Measurements from ENCODE around the gene CAMK2D. TPM values are rescaled to one million over a fixed set of nuclear protein-coding genes. Genes with fewer than 3 reads are reported as not detected.

Gene CAMK2D
- total RNA-seq, 1 experiment from 2014 or later = 35.8 TPM

DNA sequence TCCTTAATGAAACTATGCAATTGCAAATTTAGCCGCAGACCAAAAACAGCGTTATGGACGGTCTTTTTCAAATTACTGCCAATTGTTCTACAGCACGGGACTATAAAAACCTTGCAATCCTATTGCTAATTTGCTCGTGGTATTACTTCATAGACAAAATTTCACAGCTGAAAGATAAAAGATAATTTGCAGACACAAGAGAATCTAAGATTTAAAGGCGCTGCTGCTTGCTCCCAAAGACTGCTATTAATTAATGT lies 1.4 kb upstream of the CAMK2D start:
- Histone ChIP-seq H3K4me1 (ENCODE audit: insufficient read depth, low read length, poor library complexity, severe bottlenecking) (peaks cover 24% of the 10 kb centered on the region), H3K36me3 (ENCODE audit: insufficient read depth, low read length, poor library complexity, severe bottlenecking) (no peaks in the 10 kb centered on the region), H3K27me3 (replicated peaks; ENCODE audit: insufficient read depth, low read depth, low read length, poor library complexity) (no peaks in the 10 kb centered on the region), H3K4me3 (ENCODE audit: low read depth, low read length, poor library complexity, severe bottlenecking) (peak overlapping the region; percentile 84), H3K27ac (ENCODE audit: low read depth, low read length, poor library complexity, severe bottlenecking) (peak overlapping the region; percentile 99), H3K9me3 (ENCODE audit: low read depth, low read length, poor library complexity, severe bottlenecking) (no peaks in the 10 kb centered on the region)
- no peak for DNase-seq (ENCODE audit: low spot score)
- TF ChIP-seq CTCF (conservative IDR thresholded peaks at IDR 0.05; ENCODE audit: low read depth, low read length) (no peak), EZH2 (IDR thresholded peaks at IDR 0.05; ENCODE audit: borderline replicate concordance, low read depth, low read length, poor library complexity, severe bottlenecking) (no peak)
- TSS peak; percentile 99 for BruUV-seq (replicated peaks)
- CTCF ChIA-PET = no interaction called here
- POLR2A ChIA-PET (ENCODE audit: low non-redundant PET) = no interaction called here
- intact Hi-C loops (cut with micrococcal nuclease; ENCODE audit: unreplicated experiment) = loop anchor here (5.0 to 10.0 kb wide), 2 partner anchors 188 to 619 kb away; no protein-coding TSS in a partner anchor

DNA sequence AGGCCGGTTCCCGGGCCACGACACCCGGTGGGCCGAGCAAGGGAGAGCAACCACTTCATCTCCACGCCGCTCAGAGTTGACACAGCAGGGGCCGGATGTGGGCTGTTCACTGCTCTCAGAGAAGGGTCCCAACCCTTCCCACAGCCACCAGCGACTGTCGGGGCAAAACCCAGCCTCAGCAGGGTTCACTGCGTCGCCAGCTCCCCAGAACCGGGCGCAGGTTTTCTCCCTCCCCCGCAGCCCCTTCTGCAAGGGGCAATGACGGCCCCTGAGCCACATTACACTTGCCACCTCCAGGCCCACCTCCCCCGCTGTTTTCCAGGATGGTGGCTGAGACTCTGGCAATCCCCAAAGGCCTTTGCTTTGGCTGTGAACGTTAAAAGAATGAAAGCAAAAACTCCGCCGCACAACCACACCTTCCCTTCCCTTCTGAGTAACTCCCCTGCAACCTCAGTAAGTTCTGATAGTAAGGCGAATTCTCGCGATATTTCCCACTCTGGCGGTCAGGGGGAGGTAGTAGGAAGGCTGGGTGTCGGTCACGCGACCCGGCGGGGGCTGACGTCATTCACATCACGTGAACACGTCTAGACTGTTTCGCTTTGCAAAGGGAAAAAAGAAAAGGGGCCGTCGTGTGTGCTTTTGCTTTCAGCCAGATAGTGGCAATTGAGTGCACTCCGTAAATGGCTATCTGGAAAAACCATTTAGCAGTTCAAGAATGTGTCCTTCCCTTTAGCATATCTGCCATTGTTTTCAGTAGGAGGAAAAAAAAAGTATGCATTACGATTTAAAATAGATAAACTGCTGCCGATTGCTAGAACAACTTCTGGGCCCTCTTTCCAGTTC lies 869 bp upstream of the CAMK2D start:
- peak; percentile 99 for DNase-seq (ENCODE audit: low spot score)
- CTCF ChIA-PET = no interaction called here
- Histone ChIP-seq H3K4me1 (ENCODE audit: insufficient read depth, low read length, poor library complexity, severe bottlenecking) (peaks cover 25% of the 10 kb centered on the region), H3K4me3 (ENCODE audit: low read depth, low read length, poor library complexity, severe bottlenecking) (peak overlapping the region; percentile 84), H3K27me3 (replicated peaks; ENCODE audit: insufficient read depth, low read depth, low read length, poor library complexity) (no peaks in the 10 kb centered on the region), H3K9me3 (ENCODE audit: low read depth, low read length, poor library complexity, severe bottlenecking) (no peaks in the 10 kb centered on the region), H3K36me3 (ENCODE audit: insufficient read depth, low read length, poor library complexity, severe bottlenecking) (no peaks in the 10 kb centered on the region), H3K27ac (ENCODE audit: low read depth, low read length, poor library complexity, severe bottlenecking) (peak overlapping the region; percentile 99)
- BruUV-seq (replicated peaks) = no TSS peak
- POLR2A ChIA-PET (ENCODE audit: low non-redundant PET) = interaction anchor here (0.6 kb wide), 1 partner anchor 635 kb away, joined by 3 read pairs; no protein-coding TSS in a partner anchor
- TF ChIP-seq EZH2 (IDR thresholded peaks at IDR 0.05; ENCODE audit: borderline replicate concordance, low read depth, low read length, poor library complexity, severe bottlenecking) (no peak), CTCF (conservative IDR thresholded peaks at IDR 0.05; ENCODE audit: low read depth, low read length) (no peak)
- intact Hi-C loops (cut with micrococcal nuclease; ENCODE audit: unreplicated experiment) = loop anchor here (1.0 to 10.0 kb wide), 4 partner anchors 188 to 620 kb away; no protein-coding TSS in a partner anchor

DNA sequence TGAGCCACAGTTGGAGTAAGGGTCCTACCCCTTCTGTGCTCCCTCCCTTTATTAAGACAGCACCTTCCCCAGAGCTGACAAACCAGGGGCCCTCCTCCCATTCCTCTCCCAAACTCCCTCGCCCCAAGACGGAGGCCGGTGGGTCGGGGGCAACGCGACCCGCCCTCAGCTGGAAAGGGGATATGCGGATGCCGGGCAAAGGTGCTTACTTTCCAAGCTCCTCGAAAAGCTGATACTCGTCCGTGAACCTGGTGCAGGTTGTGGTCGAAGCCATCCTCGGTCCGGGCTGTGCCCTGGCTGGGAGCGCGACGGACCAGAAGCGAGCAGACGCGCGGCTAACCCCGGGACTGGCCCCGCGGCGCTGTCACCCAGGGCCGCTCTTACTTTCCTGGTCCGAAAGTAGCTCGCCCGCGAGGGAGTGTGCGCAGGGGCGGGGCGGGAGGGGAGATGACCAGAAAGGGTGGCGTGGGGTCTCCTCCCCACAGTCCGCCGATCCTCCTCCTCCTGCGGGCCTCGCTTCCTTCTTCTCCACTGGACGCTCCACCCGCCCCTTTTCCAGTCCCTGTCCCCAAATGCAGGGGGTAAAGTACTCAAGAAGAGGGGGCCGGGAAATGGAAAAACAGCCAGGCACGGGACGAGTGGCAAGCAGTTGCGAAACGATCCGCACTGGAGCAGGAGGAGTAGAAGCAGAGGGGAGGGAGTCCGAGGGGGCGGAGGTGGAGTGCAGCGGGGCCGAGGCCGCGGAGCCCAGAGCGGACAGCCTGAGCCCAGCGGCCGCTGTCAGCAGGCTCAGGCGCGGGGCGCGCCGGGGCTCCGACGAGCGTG lies 531 bp downstream of the CAMK2D start:
- TF ChIP-seq EZH2 (IDR thresholded peaks at IDR 0.05; ENCODE audit: borderline replicate concordance, low read depth, low read length, poor library complexity, severe bottlenecking) (no peak), CTCF (conservative IDR thresholded peaks at IDR 0.05; ENCODE audit: low read depth, low read length) (no peak)

More for the DNA sequence above, 531 bp downstream of the CAMK2D start:
- H3K27me3 ChIP-seq (replicated peaks; ENCODE audit: insufficient read depth, low read depth, low read length, poor library complexity) = no peaks in the 10 kb centered on the region
- ChIA-PET CTCF (interaction anchor here (1.2 kb wide), 1 partner anchor 213 kb away, joined by 6 read pairs; no protein-coding TSS in a partner anchor), POLR2A (ENCODE audit: low non-redundant PET) (no interaction called here)
- no TSS peak for BruUV-seq (replicated peaks)
- peak overlapping the region; percentile 84 for H3K4me3 ChIP-seq (ENCODE audit: low read depth, low read length, poor library complexity, severe bottlenecking)
- H3K36me3 ChIP-seq (ENCODE audit: insufficient read depth, low read length, poor library complexity, severe bottlenecking) = no peaks in the 10 kb centered on the region
- intact Hi-C loops (cut with micrococcal nuclease; ENCODE audit: unreplicated experiment) = loop anchor here (2.0 to 10.0 kb wide), 3 partner anchors 186 to 621 kb away; no protein-coding TSS in a partner anchor
- H3K9me3 ChIP-seq (ENCODE audit: low read depth, low read length, poor library complexity, severe bottlenecking) = no peaks in the 10 kb centered on the region
- DNase-seq (ENCODE audit: low spot score) = no peak
- H3K4me1 ChIP-seq (ENCODE audit: insufficient read depth, low read length, poor library complexity, severe bottlenecking) = peaks cover 37% of the 10 kb centered on the region
- H3K27ac ChIP-seq (ENCODE audit: low read depth, low read length, poor library complexity, severe bottlenecking) = peak overlapping the region; percentile 99
